SKM-1 treated with dmso at 0.1 percent for 144 hours (cell line): ENCODE data around the gene C7.

Experiments used
- DNase-seq: peaks from one replicate; lab custom pipeline; 2025; ENCODE audit not compliant: unreplicated experiment; lab: John Stamatoyannopoulos, UW

C7 gene

GRCh38 chr5:40915341-40915926 is 6.1 kb downstream of the C7 start:
- no peak for DNase-seq

GRCh38 chr5:40916226-40916625 is 6.9 kb downstream of the C7 start:
- no peak for DNase-seq

GRCh38 chr5:40928886-40929448 is 19.7 kb downstream of the C7 start:
- no peak for DNase-seq

GRCh38 chr5:40932766-40933165 is 23.5 kb downstream of the C7 start:
- no peak for DNase-seq

GRCh38 chr5:40937075-40937474 is 27.8 kb downstream of the C7 start:
- DNase-seq: no peak

- no peak for DNase-seq
Measured at GRCh38 chr5:40939753-40940152, 30.5 kb downstream of the C7 start.

GRCh38 chr5:40945111-40945510 is 35.8 kb downstream of the C7 start:
- DNase-seq: peak; percentile 57

GRCh38 chr5:40955313-40955712 is 46.0 kb downstream of the C7 start:
- no peak for DNase-seq

GRCh38 chr5:40957048-40957447 is 47.8 kb downstream of the C7 start:
- no peak for DNase-seq

GRCh38 chr5:40958811-40959210 is 49.5 kb downstream of the C7 start:
- no peak for DNase-seq

GRCh38 chr5:40960037-40960436 is 50.7 kb downstream of the C7 start:
- DNase-seq: no peak

- no peak for DNase-seq
Measured at GRCh38 chr5:40962207-40962955, 53.1 kb downstream of the C7 start.

GRCh38 chr5:40972434-40972833 is 63.1 kb downstream of the C7 start:
- DNase-seq: no peak

- DNase-seq: no peak
Measured at GRCh38 chr5:40973364-40974004, 64.2 kb downstream of the C7 start.

GRCh38 chr5:40976041-40976440 is 66.7 kb downstream of the C7 start:
- DNase-seq: no peak

- DNase-seq: no peak
Measured at GRCh38 chr5:40976836-40977235, 67.5 kb downstream of the C7 start.

GRCh38 chr5:40981420-40981819 is 72.1 kb downstream of the C7 start:
- no peak for DNase-seq

GRCh38 chr5:40983781-40984180 is 74.5 kb downstream of the C7 start:
- no peak for DNase-seq

- DNase-seq: no peak
Measured at GRCh38 chr5:40984884-40985283, 75.6 kb downstream of the C7 start.

- no peak for DNase-seq
Measured at GRCh38 chr5:40985501-40985900, 76.2 kb downstream of the C7 start.

GRCh38 chr5:40986666-40987065 is 77.4 kb downstream of the C7 start:
- no peak for DNase-seq

GRCh38 chr5:40987349-40987748 is 78.1 kb downstream of the C7 start:
- no peak for DNase-seq
